HepG2 (cell line): ENCODE results near the gene CXCL17. TPM values are rescaled to one million over a fixed set of nuclear protein-coding genes. Genes with fewer than 3 reads are reported as not detected.
A peak's percentile ranks its signal among the peaks of the same experiment; 100 is the strongest.

ENCODE experiments used
- ATAC-seq: fragments of 200-7000 bp; cut with Tn5 transposase; 3 replicates; pipeline ENCODE4 v1.9.1; 2020; ENCODE audit warnings: mild to moderate bottlenecking, moderate library complexity
- BruUV-seq: library from RNA; stranded (reverse); fragments of 400-500 nt; replicated peaks from 2 replicates; lab custom pipeline; 2021; lab: Mats Ljungman, UMichigan
- CTCF ChIA-PET: fragments of 300-600 bp; formaldehyde crosslinking; extraction: SDS; loops from one replicate; lab custom pipeline; 2021; ENCODE audit warnings: low total read pairs, inconsistent platforms, low intra/inter-chr PET ratio; lab: Yijun Ruan, JAX
- POLR2A ChIA-PET: fragments of 350-600 bp; sonication (Branson Sonifier 250); formaldehyde crosslinking; loops from one replicate; lab custom pipeline; 2020; ENCODE audit warnings: antibody characterized with exemption, inconsistent platforms; lab: Yijun Ruan, JAX
- DNase-seq: peaks from one replicate; pipeline ENCODE4 v3.0.0-alpha.2; 2015; ENCODE audit warnings: low spot score
- FAIRE-seq: peaks from 3 replicates; lab custom pipeline; 2011; peaks lifted over from hg19 to GRCh38; lab: Jason Lieb, UNC
- H2AFZ ChIP-seq: one replicate; pipeline ENCODE4 v1.6.1; 2011; ENCODE audit warnings: low read length, inconsistent platforms
- H3K27ac ChIP-seq: fragments of 300-600 bp; 3 replicates; pipeline ENCODE4 v1.8.0; 2011; ENCODE audit warnings: mixed run types, mild to moderate bottlenecking, mixed read lengths, low read length, inconsistent platforms; ENCODE audit not compliant: insufficient read depth; ENCODE audit errors: extremely low read length
- H3K27me3 ChIP-seq, 2 experiments: fragments of 200-600 bp in 1 of 2; 2 replicates in 1 of 2; 3 replicates in 1 of 2; pipeline versions ENCODE4 v1.6.0 to v1.8.0; 2011; ENCODE audit warnings: low read length in 2 of 2, mild to moderate bottlenecking in 2 of 2, moderate library complexity in 2 of 2, inconsistent platforms in 1 of 2; ENCODE audit not compliant: insufficient read depth in 2 of 2, control insufficient read depth in 1 of 2
- H3K36me3 ChIP-seq, 2 experiments: fragments of 200-600 bp in 1 of 2; replicated peaks in 1 of 2; 2 replicates in 1 of 2; 3 replicates in 1 of 2; pipeline versions ENCODE4 v1.5.1 to v1.8.0; 2011; ENCODE audit warnings: low read length in 2 of 2, inconsistent platforms in 1 of 2; ENCODE audit not compliant: insufficient read depth in 2 of 2, control insufficient read depth in 1 of 2
- H3K4me1 ChIP-seq: 2 replicates; pipeline ENCODE4 v1.5.1; 2012; ENCODE audit warnings: low read length, inconsistent platforms; ENCODE audit not compliant: insufficient read depth
- H3K4me2 ChIP-seq: 2 replicates; pipeline ENCODE4 v1.6.0; 2011; ENCODE audit warnings: low read depth, low read length, inconsistent platforms
- H3K4me3 ChIP-seq, 3 experiments: fragments of 200-600 bp in 1 of 3; sonication (generic), shearing (Covaris generic) in 1 of 3; replicated peaks in 1 of 3; 2 replicates each; pipeline ENCODE4 v1.5.1; 2011 to 2016; ENCODE audit warnings: low read length in 3 of 3, inconsistent platforms in 2 of 3, low read depth in 2 of 3, mild to moderate bottlenecking in 2 of 3, control low read depth in 1 of 3, mixed read lengths in 1 of 3; ENCODE audit not compliant: insufficient read depth in 1 of 3
- H3K79me2 ChIP-seq: one replicate; pipeline ENCODE4 v1.6.1; 2011; ENCODE audit warnings: low read length, inconsistent platforms; ENCODE audit not compliant: insufficient read depth
- H3K9ac ChIP-seq: 2 replicates; pipeline ENCODE4 v1.6.0; 2011; ENCODE audit warnings: mild to moderate bottlenecking, low read depth, low read length, inconsistent platforms; ENCODE audit not compliant: insufficient read depth
- H3K9me3 ChIP-seq: 2 replicates; pipeline ENCODE4 v1.5.1; 2012; ENCODE audit warnings: mild to moderate bottlenecking, low read length
- H4K20me1 ChIP-seq: 2 replicates; pipeline ENCODE4 v1.6.0; 2011; ENCODE audit warnings: inconsistent platforms, mild to moderate bottlenecking, low read length, moderate library complexity; ENCODE audit not compliant: insufficient read depth
- CBFB ChIP-seq: sonication (generic); formaldehyde crosslinking; IDR thresholded peaks from 2 replicates; pipeline ENCODE4 v1.4.0; 2020; ENCODE audit warnings: missing genetic modification reagents
- CHD4 ChIP-seq: fragments of 200-600 bp; sonication (generic); IDR thresholded peaks from 2 replicates; pipeline ENCODE4 v1.7.0; 2017; ENCODE audit warnings: mild to moderate bottlenecking, low read length, borderline replicate concordance
- EEA1 ChIP-seq: sonication (generic); formaldehyde crosslinking; IDR thresholded peaks from 2 replicates; pipeline ENCODE4 v1.5.1; 2020; ENCODE audit warnings: mild to moderate bottlenecking, missing genetic modification reagents, borderline replicate concordance
- ERF ChIP-seq: IDR thresholded peaks from 2 replicates; pipeline ENCODE4 v1.6.1; 2018; ENCODE audit warnings: missing biosample characterization, missing genetic modification reagents
- FOXK2 ChIP-seq: fragments of 450-650 bp; IDR thresholded peaks from 2 replicates; pipeline ENCODE4 v1.6.1; 2016
- GABPA ChIP-seq, 2 experiments: IDR thresholded peaks; 2 replicates each; pipeline ENCODE4 v1.6.1; 2011 to 2016; ENCODE audit warnings: low read depth in 2 of 2, low read length in 1 of 2, missing biosample characterization in 1 of 2, missing genetic modification characterization in 1 of 2
- HES4 ChIP-seq: sonication (generic); formaldehyde crosslinking; IDR thresholded peaks from 2 replicates; pipeline ENCODE4 v1.9.0; 2021; ENCODE audit warnings: mild to moderate bottlenecking, missing genetic modification reagents, borderline replicate concordance
- NONO ChIP-seq, 2 experiments: fragments of 450-650 bp in 1 of 2; sonication (generic) in 1 of 2; formaldehyde crosslinking in 1 of 2; IDR thresholded peaks in 1 of 2; conservative IDR thresholded peaks in 1 of 2; 2 replicates each; pipeline versions ENCODE4 v1.6.1 to v1.8.0; 2017 to 2022; ENCODE audit warnings: mild to moderate bottlenecking in 1 of 2, missing genetic modification reagents in 1 of 2, moderate library complexity in 1 of 2
- NR2C2 ChIP-seq: sonication (generic); formaldehyde crosslinking; IDR thresholded peaks from 2 replicates; pipeline ENCODE4 v1.4.0; 2020; ENCODE audit warnings: missing genetic modification reagents, mild to moderate bottlenecking, moderate library complexity, borderline replicate concordance
- SKI ChIP-seq: fragments of 450-650 bp; IDR thresholded peaks from one replicate; pipeline ENCODE4 v1.6.1; 2018; ENCODE audit warnings: mild to moderate bottlenecking; ENCODE audit not compliant: partially characterized antibody
- SMAD9 ChIP-seq: sonication (generic); formaldehyde crosslinking; IDR thresholded peaks from 2 replicates; pipeline ENCODE4 v1.5.1; 2020; ENCODE audit warnings: mild to moderate bottlenecking, missing genetic modification reagents
- SRSF4 ChIP-seq: fragments of 200-400 bp; formaldehyde crosslinking; IDR thresholded peaks from one replicate; pipeline ENCODE4 v1.6.1; 2018; ENCODE audit warnings: mild to moderate bottlenecking, low read depth, low read length, moderate library complexity; ENCODE audit not compliant: poor library complexity, severe bottlenecking
- TOE1 ChIP-seq: sonication (generic); formaldehyde crosslinking; IDR thresholded peaks from 2 replicates; pipeline ENCODE4 v1.4.0; 2020; ENCODE audit warnings: mild to moderate bottlenecking, missing genetic modification reagents
- ZMYM2 ChIP-seq: sonication (generic); formaldehyde crosslinking; IDR thresholded peaks from 2 replicates; pipeline ENCODE4 v1.8.0; 2022; ENCODE audit warnings: mild to moderate bottlenecking, missing genetic modification reagents
- ZNF160 ChIP-seq: sonication (generic); formaldehyde crosslinking; IDR thresholded peaks from 2 replicates; pipeline ENCODE4 v1.8.0; 2022; ENCODE audit warnings: mild to moderate bottlenecking, inconsistent platforms, missing genetic modification reagents
- ZNF430 ChIP-seq: sonication (generic); formaldehyde crosslinking; IDR thresholded peaks from 2 replicates; pipeline ENCODE4 v1.9.0; 2021; ENCODE audit warnings: mild to moderate bottlenecking, missing genetic modification reagents
- ZNF788 ChIP-seq: sonication (generic); formaldehyde crosslinking; IDR thresholded peaks from 2 replicates; pipeline ENCODE4 v1.5.0; 2020; ENCODE audit warnings: mild to moderate bottlenecking, missing genetic modification reagents, borderline replicate concordance
- ZZZ3 ChIP-seq: sonication (generic); formaldehyde crosslinking; IDR thresholded peaks from 2 replicates; pipeline ENCODE4 v1.4.0; 2020; ENCODE audit warnings: missing genetic modification reagents, mild to moderate bottlenecking, borderline replicate concordance
- WGBS: methylation state at CpG from one replicate; pipeline ENCODE4 v1.1.6; 2017; ENCODE audit warnings: low lambda C conversion rate; 5-methylcytosine and 5-hydroxymethylcytosine counted together
- in situ Hi-C: cut with HindIII; loops from 2 replicates; pipeline ENCODE4 v1.10.0; 2017; ENCODE audit warnings: low pct_unique_long_range_greater_than_20kb; ENCODE audit not compliant: extremely low pct_ligation_motif_present
- intact Hi-C: fragments of 100-400 bp; cut with micrococcal nuclease; formaldehyde crosslinking; loops from one replicate; pipeline ENCODE4 v1.10.0; 2022; ENCODE audit not compliant: unreplicated experiment
- polyA plus RNA-seq, 8 experiments: library from polyadenylated mRNA; depleted of rRNA in 3 of 8; stranded (reverse) in 7 of 8; unstranded in 1 of 8; fragments of >200 nt; fragmentation: Illumina TruSeq in 4 of 8; extraction: Trizol in 4 of 8; gene quantifications; 2 replicates each; pipeline versions ENCODE4 v1.2.1 to v1.2.3, GENCODE V29; 2011 to 2016; ENCODE audit warnings: low read depth in 4 of 8, missing spikeins in 1 of 8, mixed read lengths in 1 of 8; ENCODE audit not compliant: insufficient read depth in 1 of 8
- total RNA-seq, 5 experiments: library from RNA; depleted of rRNA; stranded (reverse); fragments of >200 nt; fragmentation: Illumina TruSeq; extraction: Trizol; gene quantifications; 2 replicates each; pipeline ENCODE4 v1.2.3, GENCODE V29; 2016; ENCODE audit warnings: low read depth in 1 of 5
- TF ChIP-seq, protein P1 (sequence below): sonication (generic); formaldehyde crosslinking; IDR thresholded peaks from 2 replicates; pipeline ENCODE4 v1.8.0; 2022; ENCODE audit warnings: mild to moderate bottlenecking, missing genetic modification reagents, moderate library complexity
- TF ChIP-seq, protein P2 (sequence below): sonication (generic); formaldehyde crosslinking; IDR thresholded peaks from 2 replicates; pipeline ENCODE4 v1.4.0; 2020; ENCODE audit warnings: missing genetic modification reagents, borderline replicate concordance

CXCL17 gene
- total and polyA plus RNA-seq, 2 of the 13 experiments (the other 11 are each of a cell fraction or from before 2014, with no cell fraction given), result 0.12 TPM; not detected in 1

GRCh38 chr19:42386974-42387707, 55.6 kb downstream of the CXCL17 start:
- no peaks in the 10 kb centered on the region for H3K36me3 ChIP-seq
- peak; percentile 57 for FAIRE-seq
- TF ChIP-seq SRSF4, result no peak
- peak; percentile 78 for TF ChIP-seq ZMYM2 (CRISPR knock-in tag)
- no peak; the same call in 1 of the 2 replicates for TF ChIP-seq CBFB (CRISPR knock-in tag)
- no peak for TF ChIP-seq GABPA (IDR thresholded peaks at IDR 0.05; ENCODE audit: low read depth, low read length)
- no peak for TF ChIP-seq GABPA (CRISPR knock-in tag; IDR thresholded peaks at IDR 0.05; ENCODE audit: low read depth)
- TF ChIP-seq SKI, result peak; percentile 25
- TF ChIP-seq NONO (IDR thresholded peaks at IDR 0.05), result no peak
- 0 out of 2 replicates have a peak, but pooled peaks have one; percentile 12 for TF ChIP-seq NONO (CRISPR knock-in tag; conservative IDR thresholded peaks at IDR 0.05)
- TF ChIP-seq ZZZ3, result no peak
- no peak for TF ChIP-seq TOE1 (CRISPR knock-in tag)
- TF ChIP-seq, protein P1, sequence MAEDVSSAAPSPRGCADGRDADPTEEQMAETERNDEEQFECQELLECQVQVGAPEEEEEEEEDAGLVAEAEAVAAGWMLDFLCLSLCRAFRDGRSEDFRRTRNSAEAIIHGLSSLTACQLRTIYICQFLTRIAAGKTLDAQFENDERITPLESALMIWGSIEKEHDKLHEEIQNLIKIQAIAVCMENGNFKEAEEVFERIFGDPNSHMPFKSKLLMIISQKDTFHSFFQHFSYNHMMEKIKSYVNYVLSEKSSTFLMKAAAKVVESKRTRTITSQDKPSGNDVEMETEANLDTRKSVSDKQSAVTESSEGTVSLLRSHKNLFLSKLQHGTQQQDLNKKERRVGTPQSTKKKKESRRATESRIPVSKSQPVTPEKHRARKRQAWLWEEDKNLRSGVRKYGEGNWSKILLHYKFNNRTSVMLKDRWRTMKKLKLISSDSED (CRISPR knock-in tag), result no peak
- TF ChIP-seq CHD4, result no peak
- TF ChIP-seq ERF (CRISPR knock-in tag), result 0 out of 2 replicates have a peak, but pooled peaks have one; percentile 40
- TF ChIP-seq NR2C2, result no peak
- TF ChIP-seq FOXK2, result no peak
- TF ChIP-seq EEA1 (CRISPR knock-in tag), result no peak
- peak; percentile 35; the same call in 1 of the 2 replicates for TF ChIP-seq ZNF430 (CRISPR knock-in tag)
- TF ChIP-seq, protein P2, sequence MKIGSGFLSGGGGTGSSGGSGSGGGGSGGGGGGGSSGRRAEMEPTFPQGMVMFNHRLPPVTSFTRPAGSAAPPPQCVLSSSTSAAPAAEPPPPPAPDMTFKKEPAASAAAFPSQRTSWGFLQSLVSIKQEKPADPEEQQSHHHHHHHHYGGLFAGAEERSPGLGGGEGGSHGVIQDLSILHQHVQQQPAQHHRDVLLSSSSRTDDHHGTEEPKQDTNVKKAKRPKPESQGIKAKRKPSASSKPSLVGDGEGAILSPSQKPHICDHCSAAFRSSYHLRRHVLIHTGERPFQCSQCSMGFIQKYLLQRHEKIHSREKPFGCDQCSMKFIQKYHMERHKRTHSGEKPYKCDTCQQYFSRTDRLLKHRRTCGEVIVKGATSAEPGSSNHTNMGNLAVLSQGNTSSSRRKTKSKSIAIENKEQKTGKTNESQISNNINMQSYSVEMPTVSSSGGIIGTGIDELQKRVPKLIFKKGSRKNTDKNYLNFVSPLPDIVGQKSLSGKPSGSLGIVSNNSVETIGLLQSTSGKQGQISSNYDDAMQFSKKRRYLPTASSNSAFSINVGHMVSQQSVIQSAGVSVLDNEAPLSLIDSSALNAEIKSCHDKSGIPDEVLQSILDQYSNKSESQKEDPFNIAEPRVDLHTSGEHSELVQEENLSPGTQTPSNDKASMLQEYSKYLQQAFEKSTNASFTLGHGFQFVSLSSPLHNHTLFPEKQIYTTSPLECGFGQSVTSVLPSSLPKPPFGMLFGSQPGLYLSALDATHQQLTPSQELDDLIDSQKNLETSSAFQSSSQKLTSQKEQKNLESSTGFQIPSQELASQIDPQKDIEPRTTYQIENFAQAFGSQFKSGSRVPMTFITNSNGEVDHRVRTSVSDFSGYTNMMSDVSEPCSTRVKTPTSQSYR (CRISPR knock-in tag), result no peak
- TF ChIP-seq ZNF788 (CRISPR knock-in tag), result peak; percentile 26; the same call in 1 of the 2 replicates
- TF ChIP-seq SMAD9 (CRISPR knock-in tag), result no peak
- no peak for TF ChIP-seq HES4 (CRISPR knock-in tag)
- no peak for TF ChIP-seq ZNF160

More at GRCh38 chr19:42386974-42387707, 55.6 kb downstream of the CXCL17 start:
- Histone ChIP-seq H3K79me2 (no peaks in the 10 kb centered on the region), H3K27me3 (peaks cover 6 to 43% of the 10 kb centered on the region in 2 experiments; a peak in 4 of 5 replicates), H3K27ac (no peak overlapping the region), H3K9ac (peak overlapping the region; percentile 35; the same call in 1 of the 2 replicates), H4K20me1 (no peaks in the 10 kb centered on the region), H3K9me3 (no peaks in the 10 kb centered on the region), H3K4me1 (peaks cover 6% of the 10 kb centered on the region; the same call in 1 of the 2 replicates), H2AFZ (peak overlapping the region; percentile 45), H3K4me2 (peak overlapping the region; percentile 82), H3K4me3 (peak overlapping the region; percentile 44 to 59 (median 54); a peak in 4 of 6 replicates)
- intact Hi-C loops, result loop anchor here (1.0 kb wide), 1 partner anchor 10 kb away; no protein-coding TSS in a partner anchor
- WGBS, result 1% methylated on average over 22 of the region's 48 CpGs
- in situ Hi-C loops, result no loop called here
- peak; percentile 63 for DNase-seq
- BruUV-seq, result no TSS peak
- POLR2A ChIA-PET, result no interaction called here
- CTCF ChIA-PET, result interaction anchor here (1.2 to 1.6 kb wide), 2 partner anchors 14 to 46 kb away, joined by 8 to 15 read pairs; no protein-coding TSS in a partner anchor
- peak; percentile 95 for ATAC-seq
